Gastroesophageal sphincter (tissue), 4 donors: ENCODE measurements around the gene CDH24. TPM values are rescaled to one million over a fixed set of nuclear protein-coding genes. Genes with fewer than 3 reads are reported as not detected.

ENCODE experiments used
- ATAC-seq: fragments of 150-250 bp; one replicate; pipeline ENCODE4 v1.9.1; 2016; ENCODE audit warnings: mild to moderate bottlenecking, moderate library complexity
- H3K27ac ChIP-seq, 4 donors: fragments of 200-600 bp; sonication (generic) in 3 of 4; 1 replicate in 3 of 4; 2 replicates in 1 of 4; pipeline ENCODE4 v1.5.1; 2016 to 2019
- H3K27me3 ChIP-seq: fragments of 200-600 bp; sonication (generic); one replicate; pipeline ENCODE4 v1.5.1; 2019
- H3K36me3 ChIP-seq, 2 donors: fragments of 200-600 bp; sonication (generic); one replicate each; pipeline ENCODE4 v1.5.1; 2019; ENCODE audit warnings: control low read depth in 1 of 2
- H3K4me1 ChIP-seq, 3 donors: fragments of 200-600 bp; sonication (generic); 1 replicate in 2 of 3; 2 replicates in 1 of 3; pipeline ENCODE4 v1.5.1; 2016 to 2019; ENCODE audit warnings: control low read depth in 2 of 3
- H3K4me3 ChIP-seq, 2 donors: fragments of 200-600 bp; sonication (generic); one replicate each; pipeline ENCODE4 v1.5.1; 2019; ENCODE audit warnings: mild to moderate bottlenecking in 1 of 2, moderate library complexity in 1 of 2
- H3K9me3 ChIP-seq, 3 donors: fragments of 200-600 bp; sonication (generic); one replicate each; pipeline ENCODE4 v1.5.1; 2017 to 2019; ENCODE audit warnings: control low read depth in 2 of 3
- EP300 ChIP-seq: sonication (generic); formaldehyde crosslinking; IDR thresholded peaks from one replicate; pipeline ENCODE4 v1.6.1; 2017; ENCODE audit warnings: antibody characterized with exemption, mild to moderate bottlenecking
- POLR2A ChIP-seq, 2 donors: fragments of 450-650 bp; IDR thresholded peaks; one replicate each; pipeline ENCODE4 v1.6.1; 2017; ENCODE audit warnings: antibody characterized with exemption in 2 of 2, mild to moderate bottlenecking in 2 of 2, moderate library complexity in 1 of 2
- POLR2AphosphoS5 ChIP-seq: sonication (generic); formaldehyde crosslinking; IDR thresholded peaks from one replicate; pipeline ENCODE4 v1.6.1; 2017; ENCODE audit warnings: antibody characterized with exemption
- WGBS, 2 donors: methylation state at CpG; one replicate each; pipeline ENCODE4 v1.1.5; 2018; ENCODE audit warnings: low coverage in 1 of 2; 5-methylcytosine and 5-hydroxymethylcytosine counted together
- total RNA-seq, 4 donors: library from RNA; depleted of rRNA; stranded (reverse); fragments of >200 nt; gene quantifications; one replicate each; pipeline ENCODE4 v1.1.0, GENCODE V29; 2016
- TF ChIP-seq, protein P1 (sequence below), 4 experiments: fragments of 200-600 bp in 2 of 4; fragments of 450-650 bp in 2 of 4; sonication (generic) in 1 of 4; IDR thresholded peaks; one replicate each; pipeline ENCODE4 v1.5.1; 2017 to 2019; ENCODE audit warnings: antibody characterized with exemption in 4 of 4, mild to moderate bottlenecking in 2 of 4, moderate library complexity in 2 of 4

The CDH24 gene
- total RNA-seq, 4 donors from 2014 or later, result 1.5 to 3.6 (median 2.6) TPM

DNA sequence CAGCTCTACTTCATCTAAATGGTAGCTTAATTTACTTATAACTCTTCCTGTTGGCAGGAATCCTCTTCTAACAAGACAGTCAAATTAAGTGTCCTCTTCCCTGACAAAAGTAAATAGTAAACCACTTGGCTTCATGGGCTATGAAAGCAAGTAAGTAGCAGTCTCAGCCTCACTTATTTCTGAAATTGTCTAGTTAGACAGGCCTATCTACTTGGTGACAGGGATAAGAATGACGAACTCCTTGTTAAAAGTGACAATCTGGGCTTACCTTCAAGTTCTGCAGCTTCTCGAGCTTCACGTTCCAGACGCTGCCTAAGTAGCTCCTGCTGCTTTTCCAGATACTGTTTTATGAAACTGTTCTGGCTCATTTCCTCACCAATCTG, 32.9 kb upstream of the CDH24 start:
- Histone ChIP-seq H3K27me3 (no peaks in the 10 kb centered on the region), H3K4me3 (no peak overlapping the region), H3K4me1 (peaks cover 0 to 41% (median 9%) of the 10 kb centered on the region in 3 donors), H3K27ac (no peak overlapping the region), H3K9me3 (no peaks in the 10 kb centered on the region), H3K36me3 (peaks cover 14 to 78% of the 10 kb centered on the region in 2 donors)
- no peak for ATAC-seq
- 43 to 61% methylated on average over 4 of the region's 4 CpGs for WGBS, 2 donors
- TF ChIP-seq, protein P1, sequence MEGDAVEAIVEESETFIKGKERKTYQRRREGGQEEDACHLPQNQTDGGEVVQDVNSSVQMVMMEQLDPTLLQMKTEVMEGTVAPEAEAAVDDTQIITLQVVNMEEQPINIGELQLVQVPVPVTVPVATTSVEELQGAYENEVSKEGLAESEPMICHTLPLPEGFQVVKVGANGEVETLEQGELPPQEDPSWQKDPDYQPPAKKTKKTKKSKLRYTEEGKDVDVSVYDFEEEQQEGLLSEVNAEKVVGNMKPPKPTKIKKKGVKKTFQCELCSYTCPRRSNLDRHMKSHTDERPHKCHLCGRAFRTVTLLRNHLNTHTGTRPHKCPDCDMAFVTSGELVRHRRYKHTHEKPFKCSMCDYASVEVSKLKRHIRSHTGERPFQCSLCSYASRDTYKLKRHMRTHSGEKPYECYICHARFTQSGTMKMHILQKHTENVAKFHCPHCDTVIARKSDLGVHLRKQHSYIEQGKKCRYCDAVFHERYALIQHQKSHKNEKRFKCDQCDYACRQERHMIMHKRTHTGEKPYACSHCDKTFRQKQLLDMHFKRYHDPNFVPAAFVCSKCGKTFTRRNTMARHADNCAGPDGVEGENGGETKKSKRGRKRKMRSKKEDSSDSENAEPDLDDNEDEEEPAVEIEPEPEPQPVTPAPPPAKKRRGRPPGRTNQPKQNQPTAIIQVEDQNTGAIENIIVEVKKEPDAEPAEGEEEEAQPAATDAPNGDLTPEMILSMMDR (IDR thresholded peaks at IDR 0.05), result no peak
- TF ChIP-seq POLR2A (IDR thresholded peaks at IDR 0.05) (no peak), POLR2AphosphoS5 (no peak), EP300 (no peak)

DNA sequence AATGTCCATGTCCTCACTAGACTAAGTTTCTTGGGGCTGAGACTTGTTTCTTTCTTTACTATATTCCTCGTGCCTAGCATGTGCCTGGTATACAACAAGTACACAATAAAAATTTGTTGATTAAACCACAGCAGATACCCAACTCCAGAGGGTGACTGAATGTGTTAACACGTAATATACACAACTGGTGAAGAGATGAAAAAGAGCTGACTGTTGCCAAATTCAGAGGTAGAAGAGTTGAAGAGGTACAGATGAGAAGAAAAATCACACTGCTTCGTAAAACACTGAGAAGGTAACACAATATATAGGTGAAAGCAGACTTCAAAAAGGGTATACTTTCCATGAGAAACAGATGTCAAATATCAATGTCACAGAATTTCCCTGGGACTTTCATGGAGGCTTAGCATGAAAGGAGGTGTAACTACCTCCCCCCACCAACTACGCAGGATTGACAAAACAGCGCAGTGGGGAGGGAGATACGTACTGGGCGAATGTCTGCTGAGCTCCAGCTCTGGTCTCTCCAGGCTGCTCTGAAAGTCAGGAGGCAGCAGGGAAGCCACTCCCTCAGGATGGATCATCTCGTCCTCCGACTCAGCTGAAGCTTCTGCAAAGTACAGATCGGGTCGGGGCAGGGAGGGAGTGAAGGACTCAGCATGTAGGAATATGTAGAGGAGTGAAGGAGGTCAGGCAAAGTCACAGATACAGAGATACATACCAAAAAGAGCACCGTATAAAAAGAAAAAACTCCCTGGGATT, 32.4 kb upstream of the CDH24 start:
- no peaks in the 10 kb centered on the region for H3K9me3 ChIP-seq
- peaks cover 0 to 41% (median 9%) of the 10 kb centered on the region in 3 donors for H3K4me1 ChIP-seq
- no peaks in the 10 kb centered on the region for H3K27me3 ChIP-seq
- H3K4me3 ChIP-seq, result no peak overlapping the region
- no peak for TF ChIP-seq POLR2AphosphoS5
- no peak overlapping the region for H3K27ac ChIP-seq
- peaks cover 14 to 84% of the 10 kb centered on the region in 2 donors for H3K36me3 ChIP-seq
- WGBS, 2 donors, result 84 to 86% methylated on average over 9 to 11 of the region's 12 CpGs
- ATAC-seq, result no peak

DNA sequence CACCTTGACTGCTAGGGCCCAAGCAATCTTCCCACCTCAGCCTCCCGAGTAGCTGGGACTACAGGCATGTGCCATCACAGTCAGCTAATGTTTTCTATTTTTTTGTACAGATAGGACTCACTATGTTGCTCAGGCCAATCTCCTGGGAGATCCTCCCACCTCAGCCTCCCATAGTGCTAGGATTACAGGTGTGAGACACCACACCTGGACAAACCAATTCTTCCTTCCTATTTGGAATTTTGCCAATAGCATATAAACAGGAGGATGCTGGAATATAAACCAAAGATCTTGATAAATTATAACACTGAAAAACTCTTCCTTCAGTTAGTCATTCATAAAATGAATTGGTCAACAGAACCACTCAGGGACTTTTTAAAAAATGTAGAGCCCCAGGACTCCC, 29.2 kb upstream of the CDH24 start:
- Histone ChIP-seq H3K27ac (no peak overlapping the region), H3K9me3 (no peaks in the 10 kb centered on the region), H3K27me3 (no peaks in the 10 kb centered on the region), H3K4me3 (no peak overlapping the region), H3K36me3 (peaks cover 14 to 99% of the 10 kb centered on the region in 2 donors), H3K4me1 (peaks cover 0 to 14% (median 0%) of the 10 kb centered on the region in 3 donors)
- ATAC-seq, result no peak
- 82 to 89% methylated on average over 1 of the region's 1 CpG for WGBS, 2 donors
- TF ChIP-seq EP300 (no peak), POLR2A (IDR thresholded peaks at IDR 0.05) (no peak), POLR2AphosphoS5 (no peak)
- TF ChIP-seq, protein P1 (IDR thresholded peaks at IDR 0.05), result no peak

DNA sequence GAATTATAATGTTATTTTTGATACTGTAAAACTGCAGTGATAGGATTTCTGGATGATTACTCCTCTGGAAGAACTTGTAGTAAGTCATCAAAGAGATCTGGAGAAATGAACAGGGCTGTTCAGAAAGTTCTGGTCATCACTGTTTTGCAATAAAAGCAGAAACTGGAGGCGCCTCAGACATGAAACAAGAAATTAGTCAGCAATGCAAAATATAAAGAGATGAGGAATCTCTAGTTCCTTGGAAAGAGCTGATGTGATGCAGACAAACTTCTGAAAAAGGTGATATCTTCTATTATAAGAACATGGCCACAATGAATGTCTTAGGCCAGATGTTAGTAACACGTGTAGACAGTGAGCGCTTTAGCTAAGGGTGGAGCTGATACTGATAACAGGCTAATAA, 28.1 kb upstream of the CDH24 start:
- no peaks in the 10 kb centered on the region for H3K27me3 ChIP-seq
- TF ChIP-seq POLR2A (IDR thresholded peaks at IDR 0.05) (no peak), POLR2AphosphoS5 (no peak), EP300 (no peak)
- TF ChIP-seq, protein P1 (IDR thresholded peaks at IDR 0.05), result no peak
- no peak overlapping the region for H3K27ac ChIP-seq
- peaks cover 14 to 99% of the 10 kb centered on the region in 2 donors for H3K36me3 ChIP-seq
- H3K4me3 ChIP-seq, result no peak overlapping the region
- H3K4me1 ChIP-seq, result peaks cover 0 to 12% (median 0%) of the 10 kb centered on the region in 3 donors
- ATAC-seq, result no peak
- H3K9me3 ChIP-seq, result no peaks in the 10 kb centered on the region
- WGBS, 2 donors, result 69% methylated on average over 3 of the region's 3 CpGs; no CpG with 5 or more reads in 1 of the 2 donors

DNA sequence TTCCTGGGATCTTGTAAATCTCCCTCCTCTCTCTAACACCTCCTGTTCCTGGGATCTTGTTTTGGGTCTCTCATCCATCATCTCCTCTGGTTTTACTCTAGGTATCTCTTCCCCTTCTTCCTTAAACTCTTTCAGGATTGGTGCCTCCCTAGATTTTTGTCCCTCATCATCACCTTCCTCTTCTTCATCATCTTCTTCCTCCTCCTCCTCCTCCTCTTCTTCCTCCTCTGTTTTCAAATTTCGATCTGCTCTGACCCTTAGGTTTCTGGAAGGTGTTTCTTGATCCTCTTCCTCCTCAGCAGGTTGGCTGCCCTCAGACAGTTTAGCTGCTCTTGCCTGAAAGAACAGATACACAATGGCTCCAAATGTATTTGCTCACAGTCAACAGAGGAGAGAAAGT, 23.2 kb upstream of the CDH24 start:
- no peak for ATAC-seq
- H3K27me3 ChIP-seq, result no peaks in the 10 kb centered on the region
- WGBS, 2 donors, result 60% methylated on average over 1 of the region's 1 CpG
- no peaks in the 10 kb centered on the region for H3K9me3 ChIP-seq
- peak overlapping the region in 1 of 4 donors; percentile 66 for H3K27ac ChIP-seq
- H3K4me1 ChIP-seq, result peaks cover 0 to 43% (median 6%) of the 10 kb centered on the region in 3 donors
- TF ChIP-seq EP300 (no peak), POLR2A (IDR thresholded peaks at IDR 0.05) (no peak), POLR2AphosphoS5 (no peak)
- TF ChIP-seq, protein P1 (IDR thresholded peaks at IDR 0.05), result no peak
- no peak overlapping the region for H3K4me3 ChIP-seq
- peaks cover 13 to 97% of the 10 kb centered on the region in 2 donors for H3K36me3 ChIP-seq
